Endothelial cell of umbilical vein (primary cell): Measurements from ENCODE around the gene ARHGEF37. TPM values are rescaled to one million over a fixed set of nuclear protein-coding genes. Genes with fewer than 3 reads are reported as not detected.

Experiments used
- BruUV-seq: library from RNA; stranded (reverse); fragments of 400-500 nt; replicated peaks from 2 replicates; lab custom pipeline; 2021; lab: Mats Ljungman, UMichigan
- CTCF ChIA-PET: fragments of 300-600, 350-600 bp; sonication (Branson Sonifier 250); formaldehyde crosslinking; loops from one replicate; lab custom pipeline; 2021; ENCODE audit warnings: antibody characterized with exemption, inconsistent platforms; lab: Charles Lee
- POLR2A ChIA-PET: fragments of 300-600, 350-600 bp; sonication (Branson Sonifier 250); formaldehyde crosslinking; loops from one replicate; lab custom pipeline; 2021; ENCODE audit warnings: antibody characterized with exemption, inconsistent platforms; lab: Charles Lee
- DNase-seq: peaks from one replicate; pipeline ENCODE4 v3.0.0-alpha.2; 2011; ENCODE audit warnings: low read depth, low spot score
- FAIRE-seq: peaks from 2 replicates; lab custom pipeline; 2011; peaks lifted over from hg19 to GRCh38; lab: Jason Lieb, UNC
- H2AFZ ChIP-seq: 2 replicates; pipeline ENCODE4 v1.6.0; 2012; ENCODE audit warnings: low read depth, low read length, control low read depth, inconsistent platforms
- H3K27ac ChIP-seq: 2 replicates; pipeline ENCODE4 v1.5.1; 2011; ENCODE audit warnings: low read depth, mild to moderate bottlenecking, control low read depth, low read length, moderate library complexity; ENCODE audit not compliant: insufficient read depth
- H3K27me3 ChIP-seq, 2 experiments: 2 replicates each; pipeline versions ENCODE4 v1.6.0 to v1.6.1; 2011; ENCODE audit warnings: low read length in 2 of 2, mixed read lengths in 1 of 2; ENCODE audit not compliant: control insufficient read depth in 2 of 2, insufficient read depth in 2 of 2
- H3K36me3 ChIP-seq, 2 experiments: 2 replicates in 1 of 2; 3 replicates in 1 of 2; pipeline ENCODE4 v1.5.1; 2011; ENCODE audit warnings: low read length in 2 of 2, mild to moderate bottlenecking in 1 of 2, moderate library complexity in 1 of 2; ENCODE audit not compliant: control insufficient read depth in 2 of 2, insufficient read depth in 2 of 2; ENCODE audit errors: extremely low read depth in 1 of 2
- H3K4me1 ChIP-seq: 3 replicates; pipeline ENCODE4 v1.5.1; 2011; ENCODE audit warnings: mild to moderate bottlenecking, low read length; ENCODE audit not compliant: control insufficient read depth, insufficient read depth; ENCODE audit errors: extremely low read depth
- H3K4me2 ChIP-seq: 2 replicates; pipeline ENCODE4 v1.6.1; 2011; ENCODE audit warnings: low read length, control low read depth, mixed read lengths; ENCODE audit not compliant: insufficient read depth
- H3K4me3 ChIP-seq, 3 experiments: fragments of 200-600 bp in 1 of 3; sonication (generic), shearing (Covaris generic) in 1 of 3; replicated peaks in 1 of 3; 2 replicates each; pipeline ENCODE4 v1.5.1; 2011 to 2016; ENCODE audit warnings: control low read depth in 3 of 3, low read length in 3 of 3, mild to moderate bottlenecking in 2 of 3, inconsistent platforms in 1 of 3, low read depth in 1 of 3, moderate library complexity in 1 of 3; ENCODE audit not compliant: insufficient read depth in 1 of 3
- H3K79me2 ChIP-seq: 2 replicates; pipeline ENCODE4 v1.6.0; 2012; ENCODE audit warnings: low read length, inconsistent platforms; ENCODE audit not compliant: control insufficient read depth, insufficient read depth
- H3K9ac ChIP-seq: replicated peaks from 2 replicates; pipeline ENCODE3; 2011; ENCODE audit warnings: low read length, control low read depth; ENCODE audit not compliant: insufficient read depth; ENCODE audit errors: extremely low read depth
- H3K9me1 ChIP-seq: replicated peaks from 3 replicates; pipeline ENCODE4 v1.6.0; 2011; ENCODE audit warnings: mild to moderate bottlenecking, low read length; ENCODE audit not compliant: control insufficient read depth, insufficient read depth; ENCODE audit errors: extremely low read depth
- H3K9me3 ChIP-seq: replicated peaks from 2 replicates; pipeline ENCODE4 v1.5.1; 2012; ENCODE audit warnings: low read length, inconsistent platforms; ENCODE audit not compliant: control insufficient read depth, insufficient read depth
- H4K20me1 ChIP-seq: replicated peaks from 2 replicates; pipeline ENCODE3; 2011; ENCODE audit warnings: mild to moderate bottlenecking, low read length; ENCODE audit not compliant: control insufficient read depth, insufficient read depth; ENCODE audit errors: extremely low read depth
- EZH2 ChIP-seq: IDR thresholded peaks from 2 replicates; pipeline ENCODE4 v1.6.1; 2012; ENCODE audit warnings: borderline replicate concordance, low read depth, mild to moderate bottlenecking, moderate library complexity, low read length, inconsistent platforms; ENCODE audit not compliant: severe bottlenecking
- FOS ChIP-seq: IDR thresholded peaks from 2 replicates; pipeline ENCODE4 v1.6.1; 2011; ENCODE audit warnings: mild to moderate bottlenecking, low read length, moderate library complexity, borderline replicate concordance; ENCODE audit not compliant: insufficient read depth
- GATA2 ChIP-seq: IDR thresholded peaks from 2 replicates; pipeline ENCODE4 v1.7.0; 2011; ENCODE audit warnings: low read depth, mild to moderate bottlenecking, moderate library complexity, mixed read lengths, low read length; ENCODE audit not compliant: insufficient read length, insufficient read depth
- JUN ChIP-seq: IDR thresholded peaks from 2 replicates; pipeline ENCODE4 v1.6.1; 2011; ENCODE audit warnings: borderline replicate concordance, low read depth; ENCODE audit not compliant: insufficient read length, insufficient read depth
- MYC ChIP-seq: IDR thresholded peaks from one replicate; pipeline ENCODE4 v1.6.1; 2011; ENCODE audit warnings: mild to moderate bottlenecking, low read depth, low read length
- POLR2A ChIP-seq: IDR thresholded peaks from 2 replicates; pipeline ENCODE4 v1.6.1; 2012; ENCODE audit warnings: low read depth, mild to moderate bottlenecking, control low read depth, low read length
- POLR2AphosphoS5 ChIP-seq: IDR thresholded peaks from 2 replicates; pipeline ENCODE4 v1.6.1; 2012; ENCODE audit warnings: low read depth, mild to moderate bottlenecking, control low read depth, low read length, moderate library complexity; ENCODE audit not compliant: insufficient read depth
- dilution Hi-C: fragments of 300-500 bp; cut with MboI; formaldehyde crosslinking; loops from one replicate; pipeline ENCODE4 v1.15.0; 2019; ENCODE audit warnings: low sequenced_read_pairs; ENCODE audit not compliant: extremely low pct_ligation_motif_present
- intact Hi-C: fragments of 100-400 bp; cut with micrococcal nuclease; formaldehyde crosslinking; loops from one replicate; pipeline ENCODE4 v1.10.0; 2022
- polyA plus RNA-seq, 4 experiments: library from polyadenylated mRNA; depleted of rRNA in 3 of 4; stranded (reverse) in 3 of 4; unstranded in 1 of 4; fragments of >200 nt; gene quantifications; 2 replicates each; pipeline versions ENCODE4 v1.2.1 to v1.2.3, GENCODE V29; 2011 to 2012; ENCODE audit warnings: missing spikeins in 1 of 4
- total RNA-seq: library from RNA; stranded (reverse); gene quantifications from 2 replicates; pipeline ENCODE4 v1.2.3, GENCODE V29; 2021
- TF ChIP-seq, protein P1 (sequence below), 2 donors: IDR thresholded peaks; 1 replicate in 1 of 2; 2 replicates in 1 of 2; pipeline ENCODE4 v1.5.1; 2011; ENCODE audit warnings: low read length in 2 of 2, mild to moderate bottlenecking in 2 of 2, moderate library complexity in 2 of 2, control low read depth in 1 of 2, inconsistent platforms in 1 of 2, low read depth in 1 of 2; ENCODE audit not compliant: insufficient read depth in 1 of 2; ENCODE audit errors: extremely low read depth in 1 of 2
- TF ChIP-seq, protein P2 (sequence below): IDR thresholded peaks from 2 replicates; pipeline ENCODE4 v1.6.1; 2011; ENCODE audit not compliant: insufficient read depth, insufficient read length

The ARHGEF37 gene
- total and polyA plus RNA-seq, 2 donors (not counting 3 experiments of a cell fraction or from before 2014, with no cell fraction given): 4.9 to 7.0 TPM

DNA sequence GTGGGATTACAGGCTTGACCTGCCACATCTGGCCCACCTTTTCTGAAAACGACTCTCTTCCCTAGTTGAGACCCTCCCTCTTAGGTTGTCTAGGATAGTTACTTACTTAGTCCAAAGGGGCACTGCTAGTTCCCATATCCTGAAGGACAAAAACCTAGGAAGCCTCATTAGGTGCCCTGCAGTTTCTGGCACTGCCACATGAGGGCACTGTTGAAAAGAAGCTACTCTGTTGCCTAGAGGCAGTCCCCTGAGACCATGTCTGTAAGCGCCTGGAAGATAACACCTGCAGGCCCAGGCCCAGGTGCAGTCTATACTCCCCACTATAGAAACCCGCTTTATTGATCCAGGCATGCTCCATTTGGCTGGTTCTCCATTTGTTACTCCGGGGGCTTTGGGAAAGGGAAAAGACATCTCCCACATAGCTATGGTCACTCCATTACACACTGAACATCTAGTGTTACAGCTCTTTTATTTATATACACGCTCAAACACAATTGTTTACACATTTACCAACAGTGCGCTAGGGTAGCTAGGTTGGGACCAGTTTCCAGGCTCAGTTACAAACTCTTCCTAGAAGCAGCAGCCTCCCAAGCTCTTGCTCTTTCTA, 75.4 kb downstream of the ARHGEF37 start:
- FAIRE-seq (no peak), DNase-seq (no peak)
- no peaks in the 10 kb centered on the region for H3K9me1 ChIP-seq
- BruUV-seq: no TSS peak
- peaks cover 3 to 10% of the 10 kb centered on the region in 2 experiments for H3K27me3 ChIP-seq
- TF ChIP-seq, protein P1, sequence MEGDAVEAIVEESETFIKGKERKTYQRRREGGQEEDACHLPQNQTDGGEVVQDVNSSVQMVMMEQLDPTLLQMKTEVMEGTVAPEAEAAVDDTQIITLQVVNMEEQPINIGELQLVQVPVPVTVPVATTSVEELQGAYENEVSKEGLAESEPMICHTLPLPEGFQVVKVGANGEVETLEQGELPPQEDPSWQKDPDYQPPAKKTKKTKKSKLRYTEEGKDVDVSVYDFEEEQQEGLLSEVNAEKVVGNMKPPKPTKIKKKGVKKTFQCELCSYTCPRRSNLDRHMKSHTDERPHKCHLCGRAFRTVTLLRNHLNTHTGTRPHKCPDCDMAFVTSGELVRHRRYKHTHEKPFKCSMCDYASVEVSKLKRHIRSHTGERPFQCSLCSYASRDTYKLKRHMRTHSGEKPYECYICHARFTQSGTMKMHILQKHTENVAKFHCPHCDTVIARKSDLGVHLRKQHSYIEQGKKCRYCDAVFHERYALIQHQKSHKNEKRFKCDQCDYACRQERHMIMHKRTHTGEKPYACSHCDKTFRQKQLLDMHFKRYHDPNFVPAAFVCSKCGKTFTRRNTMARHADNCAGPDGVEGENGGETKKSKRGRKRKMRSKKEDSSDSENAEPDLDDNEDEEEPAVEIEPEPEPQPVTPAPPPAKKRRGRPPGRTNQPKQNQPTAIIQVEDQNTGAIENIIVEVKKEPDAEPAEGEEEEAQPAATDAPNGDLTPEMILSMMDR (IDR thresholded peaks at IDR 0.05; ENCODE audit: extremely low read depth in 1 of 2, insufficient read depth in 1 of 2, low read depth in 1 of 2, low read length in 2 of 2): peak; percentile 45 to 52
- TF ChIP-seq JUN: no peak
- no peak for TF ChIP-seq FOS
- no peak for TF ChIP-seq POLR2A
- H3K4me2 ChIP-seq: no peak overlapping the region
- no peaks in the 10 kb centered on the region for H3K36me3 ChIP-seq
- H3K4me1 ChIP-seq: no peaks in the 10 kb centered on the region
- H3K79me2 ChIP-seq: no peaks in the 10 kb centered on the region
- no peaks in the 10 kb centered on the region for H3K9me3 ChIP-seq
- POLR2A ChIA-PET: no interaction called here
- no peaks in the 10 kb centered on the region for H4K20me1 ChIP-seq
- H3K4me3 ChIP-seq: no peak overlapping the region
- no peak overlapping the region for H3K27ac ChIP-seq
- H2AFZ ChIP-seq: no peak overlapping the region
- dilution Hi-C loops (no loop called here), intact Hi-C loops (loop anchor here (1.0 kb wide), 1 partner anchor 172 kb away; no protein-coding TSS in a partner anchor)
- CTCF ChIA-PET: interaction anchor here (0.6 to 2.4 kb wide), 17 partner anchors 9 to 196 kb away, joined by 3 to 42 read pairs (median 4); no protein-coding TSS in a partner anchor
- H3K9ac ChIP-seq: no peak overlapping the region

DNA sequence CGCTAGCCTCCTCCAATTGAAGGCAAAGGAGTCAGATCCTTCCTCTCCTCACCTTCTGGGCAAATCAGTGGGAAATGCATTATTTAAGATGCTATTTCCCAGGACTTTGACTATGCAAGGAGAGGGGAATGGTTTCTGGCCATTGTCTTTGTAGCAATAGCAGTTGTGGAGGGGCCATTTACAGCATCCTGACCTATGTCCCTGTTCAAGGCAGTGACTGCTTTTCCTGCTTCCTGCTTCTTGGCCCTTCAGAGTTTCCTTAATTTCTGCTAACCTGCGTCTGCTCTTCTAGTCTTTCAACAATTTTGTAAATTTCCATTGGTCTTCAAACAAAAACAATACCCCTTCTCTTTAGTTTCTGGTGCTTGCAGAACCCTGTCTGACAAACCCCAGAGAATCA, 76.0 kb downstream of the ARHGEF37 start:
- no peaks in the 10 kb centered on the region for H4K20me1 ChIP-seq
- TF ChIP-seq, protein P2, sequence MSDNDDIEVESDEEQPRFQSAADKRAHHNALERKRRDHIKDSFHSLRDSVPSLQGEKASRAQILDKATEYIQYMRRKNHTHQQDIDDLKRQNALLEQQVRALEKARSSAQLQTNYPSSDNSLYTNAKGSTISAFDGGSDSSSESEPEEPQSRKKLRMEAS: no peak
- no peak for TF ChIP-seq MYC
- no peak for TF ChIP-seq FOS
- TF ChIP-seq JUN: no peak
- TF ChIP-seq EZH2: no peak
- no peak for TF ChIP-seq POLR2A
- TF ChIP-seq GATA2: no peak
- TF ChIP-seq, protein P1 (IDR thresholded peaks at IDR 0.05; ENCODE audit: extremely low read depth in 1 of 2, insufficient read depth in 1 of 2, low read depth in 1 of 2, low read length in 2 of 2): no peak
- TF ChIP-seq POLR2AphosphoS5: no peak
- no peaks in the 10 kb centered on the region for H3K36me3 ChIP-seq
- no peak overlapping the region for H2AFZ ChIP-seq
- no peak overlapping the region for H3K4me3 ChIP-seq
- no TSS peak for BruUV-seq
- no peaks in the 10 kb centered on the region for H3K9me3 ChIP-seq
- intact Hi-C loops: no loop called here
- DNase-seq: no peak
- no peak for FAIRE-seq
- no peak overlapping the region for H3K27ac ChIP-seq
- ChIA-PET POLR2A (no interaction called here), CTCF (interaction anchor here (0.8 to 2.4 kb wide), 11 partner anchors 9 to 195 kb away, joined by 3 to 42 read pairs (median 4); no protein-coding TSS in a partner anchor)
- no peaks in the 10 kb centered on the region for H3K79me2 ChIP-seq
- no peak overlapping the region for H3K4me2 ChIP-seq
- dilution Hi-C loops: no loop called here
- no peaks in the 10 kb centered on the region for H3K9me1 ChIP-seq
- H3K27me3 ChIP-seq: peaks cover 3 to 6% of the 10 kb centered on the region in 2 experiments
- H3K9ac ChIP-seq: no peak overlapping the region
- no peaks in the 10 kb centered on the region for H3K4me1 ChIP-seq
